Liver (tissue), 3 donors: ENCODE results near the gene ANKRD65.

Experiments used
- CTCF ChIP-seq: fragments of 150-350 bp; IDR thresholded peaks from 2 replicates; pipeline ENCODE4 v1.5.1; 2017; ENCODE audit warnings: improper control_type of control experiment, low read depth, low read length; ENCODE audit not compliant: missing input control
- EGR1 ChIP-seq, 2 donors: IDR thresholded peaks; 2 replicates each; pipeline ENCODE4 v1.6.1; 2016 to 2018; ENCODE audit warnings: antibody characterized with exemption in 2 of 2, low read depth in 2 of 2
- FOXA1 ChIP-seq: IDR thresholded peaks from 2 replicates; pipeline ENCODE4 v1.6.1; 2016; ENCODE audit warnings: antibody characterized with exemption
- GABPA ChIP-seq, 2 donors: IDR thresholded peaks in 1 of 2; conservative IDR thresholded peaks in 1 of 2; 2 replicates each; pipeline ENCODE4 v1.6.1; 2016; ENCODE audit warnings: antibody characterized with exemption in 2 of 2, mild to moderate bottlenecking in 1 of 2, moderate library complexity in 1 of 2
- HNF4G ChIP-seq: IDR thresholded peaks from 2 replicates; pipeline ENCODE4 v1.6.1; 2016; ENCODE audit warnings: antibody characterized with exemption
- JUND ChIP-seq, 2 donors: IDR thresholded peaks; 2 replicates each; pipeline ENCODE4 v1.6.1; 2016; ENCODE audit warnings: antibody characterized with exemption in 2 of 2
- MAX ChIP-seq: IDR thresholded peaks from 2 replicates; pipeline ENCODE4 v1.6.1; 2016; ENCODE audit warnings: antibody characterized with exemption
- RAD21 ChIP-seq, 2 donors: IDR thresholded peaks; 2 replicates each; pipeline ENCODE4 v1.6.1; 2016; ENCODE audit warnings: antibody characterized with exemption in 2 of 2, mild to moderate bottlenecking in 2 of 2
- RXRA ChIP-seq, 2 donors: IDR thresholded peaks; 2 replicates each; pipeline ENCODE4 v1.6.1; 2017 to 2018; ENCODE audit warnings: antibody characterized with exemption in 2 of 2, mild to moderate bottlenecking in 1 of 2
- TAF1 ChIP-seq: conservative IDR thresholded peaks from 2 replicates; pipeline ENCODE4 v1.6.1; 2016; ENCODE audit warnings: antibody characterized with exemption, mild to moderate bottlenecking
- YY1 ChIP-seq: IDR thresholded peaks from 2 replicates; pipeline ENCODE4 v1.6.1; 2016; ENCODE audit warnings: antibody characterized with exemption, mild to moderate bottlenecking
- TF ChIP-seq, protein P1 (sequence below): IDR thresholded peaks from 2 replicates; pipeline ENCODE4 v1.6.1; 2016; ENCODE audit warnings: antibody characterized with exemption, mild to moderate bottlenecking
- TF ChIP-seq, protein P2 (sequence below): IDR thresholded peaks from 2 replicates; pipeline ENCODE4 v1.6.1; 2016; ENCODE audit warnings: antibody characterized with exemption
- TF ChIP-seq, protein P3 (sequence below): IDR thresholded peaks from 2 replicates; pipeline ENCODE4 v1.6.1; 2016; ENCODE audit warnings: antibody characterized with exemption
- donor health status: healthy.
- donor health status: healthy.

- TF ChIP-seq CTCF, result no peak
- no peak for TF ChIP-seq FOXA1
- no peak for TF ChIP-seq YY1
- no peak for TF ChIP-seq RXRA (IDR thresholded peaks at IDR 0.05)
- no peak for TF ChIP-seq JUND (IDR thresholded peaks at IDR 0.05)
- TF ChIP-seq GABPA (IDR thresholded peaks at IDR 0.05 in 1 of 2, conservative IDR thresholded peaks at IDR 0.05 in 1 of 2), result no peak
- no peak for TF ChIP-seq MAX
- no peak for TF ChIP-seq RAD21 (IDR thresholded peaks at IDR 0.05)
- no peak for TF ChIP-seq TAF1
- TF ChIP-seq, protein P1, sequence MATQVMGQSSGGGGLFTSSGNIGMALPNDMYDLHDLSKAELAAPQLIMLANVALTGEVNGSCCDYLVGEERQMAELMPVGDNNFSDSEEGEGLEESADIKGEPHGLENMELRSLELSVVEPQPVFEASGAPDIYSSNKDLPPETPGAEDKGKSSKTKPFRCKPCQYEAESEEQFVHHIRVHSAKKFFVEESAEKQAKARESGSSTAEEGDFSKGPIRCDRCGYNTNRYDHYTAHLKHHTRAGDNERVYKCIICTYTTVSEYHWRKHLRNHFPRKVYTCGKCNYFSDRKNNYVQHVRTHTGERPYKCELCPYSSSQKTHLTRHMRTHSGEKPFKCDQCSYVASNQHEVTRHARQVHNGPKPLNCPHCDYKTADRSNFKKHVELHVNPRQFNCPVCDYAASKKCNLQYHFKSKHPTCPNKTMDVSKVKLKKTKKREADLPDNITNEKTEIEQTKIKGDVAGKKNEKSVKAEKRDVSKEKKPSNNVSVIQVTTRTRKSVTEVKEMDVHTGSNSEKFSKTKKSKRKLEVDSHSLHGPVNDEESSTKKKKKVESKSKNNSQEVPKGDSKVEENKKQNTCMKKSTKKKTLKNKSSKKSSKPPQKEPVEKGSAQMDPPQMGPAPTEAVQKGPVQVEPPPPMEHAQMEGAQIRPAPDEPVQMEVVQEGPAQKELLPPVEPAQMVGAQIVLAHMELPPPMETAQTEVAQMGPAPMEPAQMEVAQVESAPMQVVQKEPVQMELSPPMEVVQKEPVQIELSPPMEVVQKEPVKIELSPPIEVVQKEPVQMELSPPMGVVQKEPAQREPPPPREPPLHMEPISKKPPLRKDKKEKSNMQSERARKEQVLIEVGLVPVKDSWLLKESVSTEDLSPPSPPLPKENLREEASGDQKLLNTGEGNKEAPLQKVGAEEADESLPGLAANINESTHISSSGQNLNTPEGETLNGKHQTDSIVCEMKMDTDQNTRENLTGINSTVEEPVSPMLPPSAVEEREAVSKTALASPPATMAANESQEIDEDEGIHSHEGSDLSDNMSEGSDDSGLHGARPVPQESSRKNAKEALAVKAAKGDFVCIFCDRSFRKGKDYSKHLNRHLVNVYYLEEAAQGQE, result no peak
- no peak for TF ChIP-seq HNF4G
- TF ChIP-seq, protein P2, sequence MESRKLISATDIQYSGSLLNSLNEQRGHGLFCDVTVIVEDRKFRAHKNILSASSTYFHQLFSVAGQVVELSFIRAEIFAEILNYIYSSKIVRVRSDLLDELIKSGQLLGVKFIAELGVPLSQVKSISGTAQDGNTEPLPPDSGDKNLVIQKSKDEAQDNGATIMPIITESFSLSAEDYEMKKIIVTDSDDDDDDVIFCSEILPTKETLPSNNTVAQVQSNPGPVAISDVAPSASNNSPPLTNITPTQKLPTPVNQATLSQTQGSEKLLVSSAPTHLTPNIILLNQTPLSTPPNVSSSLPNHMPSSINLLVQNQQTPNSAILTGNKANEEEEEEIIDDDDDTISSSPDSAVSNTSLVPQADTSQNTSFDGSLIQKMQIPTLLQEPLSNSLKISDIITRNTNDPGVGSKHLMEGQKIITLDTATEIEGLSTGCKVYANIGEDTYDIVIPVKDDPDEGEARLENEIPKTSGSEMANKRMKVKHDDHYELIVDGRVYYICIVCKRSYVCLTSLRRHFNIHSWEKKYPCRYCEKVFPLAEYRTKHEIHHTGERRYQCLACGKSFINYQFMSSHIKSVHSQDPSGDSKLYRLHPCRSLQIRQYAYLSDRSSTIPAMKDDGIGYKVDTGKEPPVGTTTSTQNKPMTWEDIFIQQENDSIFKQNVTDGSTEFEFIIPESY, result no peak
- TF ChIP-seq, protein P3, sequence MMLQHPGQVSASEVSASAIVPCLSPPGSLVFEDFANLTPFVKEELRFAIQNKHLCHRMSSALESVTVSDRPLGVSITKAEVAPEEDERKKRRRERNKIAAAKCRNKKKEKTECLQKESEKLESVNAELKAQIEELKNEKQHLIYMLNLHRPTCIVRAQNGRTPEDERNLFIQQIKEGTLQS, result no peak
- no peak for TF ChIP-seq EGR1 (IDR thresholded peaks at IDR 0.05; ENCODE audit: low read depth in 2 of 2)
These were observed 6.2 kb upstream of the ANKRD65 start for GRCh38 chr1:1427106-1427819.
